OCI-LY7 (cell line): ENCODE measurements around the gene PSMD4. TPM values are rescaled to one million over a fixed set of nuclear protein-coding genes. Genes with fewer than 3 reads are reported as not detected.

Experiments used
- BruUV-seq: library from RNA; stranded (reverse); fragments of 400-500 nt; replicated peaks from 2 replicates; lab custom pipeline; 2021; lab: Mats Ljungman, UMichigan
- CTCF ChIA-PET: fragments of 300-600 bp; sonication (Branson Sonifier 250); formaldehyde crosslinking; loops from one replicate; lab custom pipeline; 2022; ENCODE audit warnings: antibody characterized with exemption; ENCODE audit not compliant: unreplicated experiment; lab: Charles Lee
- POLR2A ChIA-PET: fragments of 300-600 bp; sonication (Branson Sonifier 250); formaldehyde crosslinking; loops from one replicate; lab custom pipeline; 2022; ENCODE audit warnings: antibody characterized with exemption; lab: Charles Lee
- DNase-seq: peaks from one replicate; pipeline ENCODE4 v3.0.0-alpha.2; 2015; ENCODE audit warnings: low spot score
- H2AFZ ChIP-seq: fragments of 200-600 bp; sonication (generic), shearing (Covaris generic); 2 replicates; pipeline ENCODE4 v1.6.1; 2014; ENCODE audit warnings: mild to moderate bottlenecking, antibody characterized with exemption, low read length, moderate library complexity
- H3K27ac ChIP-seq: fragments of 200-600 bp; sonication (generic); 2 replicates; pipeline ENCODE4 v1.5.1; 2014; ENCODE audit warnings: mixed run types, low read depth, mild to moderate bottlenecking, moderate library complexity, low read length, inconsistent platforms; ENCODE audit not compliant: poor library complexity, severe bottlenecking
- H3K36me3 ChIP-seq: fragments of 200-600 bp; sonication (generic); 2 replicates; pipeline ENCODE4 v1.6.1; 2014; ENCODE audit warnings: mild to moderate bottlenecking, antibody characterized with exemption, low read length, moderate library complexity, mixed read lengths; ENCODE audit not compliant: insufficient read depth
- H3K4me1 ChIP-seq: fragments of 200-600 bp; sonication (generic); 2 replicates; pipeline ENCODE4 v1.5.1; 2014; ENCODE audit warnings: mild to moderate bottlenecking, low read length; ENCODE audit not compliant: insufficient read depth, poor library complexity, severe bottlenecking
- H3K4me2 ChIP-seq: fragments of 200-600 bp; sonication (generic); 2 replicates; pipeline ENCODE4 v1.6.1; 2014; ENCODE audit warnings: mild to moderate bottlenecking, low read length
- H3K4me3 ChIP-seq: fragments of 200-600 bp; sonication (generic); 2 replicates; pipeline ENCODE4 v1.5.1; 2014; ENCODE audit warnings: mild to moderate bottlenecking, low read depth, low read length; ENCODE audit not compliant: poor library complexity, severe bottlenecking
- H3K79me2 ChIP-seq: fragments of 200-600 bp; sonication (generic); 2 replicates; pipeline ENCODE4 v1.6.1; 2016; ENCODE audit warnings: low read depth, mild to moderate bottlenecking, low read length, moderate library complexity, mixed read lengths; ENCODE audit not compliant: insufficient read depth
- H3K9me2 ChIP-seq: fragments of 200-600 bp; sonication (generic); 2 replicates; pipeline ENCODE4 v1.6.1; 2016; ENCODE audit warnings: mild to moderate bottlenecking, low read length, mixed read lengths; ENCODE audit not compliant: insufficient read depth
- H3K9me3 ChIP-seq: fragments of 200-600 bp; sonication (generic); 2 replicates; pipeline ENCODE4 v1.6.1; 2014; ENCODE audit warnings: mild to moderate bottlenecking, mixed run types, low read length, mixed read lengths
- H4K20me1 ChIP-seq: fragments of 200-600 bp; sonication (generic); 2 replicates; pipeline ENCODE4 v1.6.1; 2014; ENCODE audit warnings: mild to moderate bottlenecking, antibody characterized with exemption, low read length, moderate library complexity, mixed read lengths; ENCODE audit not compliant: insufficient read depth
- CTCF ChIP-seq: fragments of 200-600 bp; sonication (generic); conservative IDR thresholded peaks from 2 replicates; pipeline ENCODE4 v1.5.1; 2014; ENCODE audit warnings: mild to moderate bottlenecking, antibody characterized with exemption, low read length, moderate library complexity, mixed read lengths
- EZH2phosphoT487 ChIP-seq: fragments of 200-600 bp; sonication (generic); IDR thresholded peaks from 2 replicates; pipeline ENCODE4 v1.6.1; 2018; ENCODE audit warnings: low read depth, borderline replicate concordance, mild to moderate bottlenecking, mixed run types, antibody characterized with exemption, low read length, moderate library complexity, mixed read lengths
- intact Hi-C: fragments of 100-400 bp; cut with micrococcal nuclease; formaldehyde crosslinking; loops from one replicate; pipeline ENCODE4 v1.10.0; 2022; ENCODE audit not compliant: unreplicated experiment
- total RNA-seq, 2 experiments: library from RNA; depleted of rRNA in 1 of 2; stranded (reverse); fragments of >200 nt in 1 of 2; shearing (Covaris generic) in 1 of 2; gene quantifications; 2 replicates each; pipeline ENCODE4 v1.2.3, GENCODE V29; 2014 to 2022

PSMD4 gene
- total RNA-seq, 2 experiments from 2014 or later: 118 to 150 TPM

GRCh38 chr1:151294742-151295462 is 40.4 kb downstream of the PSMD4 start:
- Histone ChIP-seq H3K79me2 (no peaks in the 10 kb centered on the region), H3K4me1 (no peaks in the 10 kb centered on the region), H3K4me3 (no peak overlapping the region), H3K36me3 (peaks cover 95% of the 10 kb centered on the region), H3K4me2 (no peak overlapping the region), H3K9me3 (no peaks in the 10 kb centered on the region), H3K27ac (no peak overlapping the region), H4K20me1 (no peaks in the 10 kb centered on the region), H2AFZ (no peak overlapping the region), H3K9me2 (no peaks in the 10 kb centered on the region)
- CTCF ChIA-PET: no interaction called here
- DNase-seq: no peak
- POLR2A ChIA-PET: interaction anchor here (0.5 to 0.8 kb wide), 2 partner anchors 17 to 40 kb away, joined by 4 to 5 read pairs; partner anchors contain the start of gene PSMD4
- intact Hi-C loops: no loop called here
- no TSS peak for BruUV-seq
- no peak for TF ChIP-seq CTCF
- no peak for TF ChIP-seq EZH2phosphoT487

GRCh38 chr1:151309811-151310323 is 55.3 kb downstream of the PSMD4 start:
- H3K4me1 ChIP-seq: no peaks in the 10 kb centered on the region
- H3K4me3 ChIP-seq: no peak overlapping the region
- no peaks in the 10 kb centered on the region for H3K79me2 ChIP-seq
- H3K4me2 ChIP-seq: no peak overlapping the region
- DNase-seq: no peak
- H3K9me2 ChIP-seq: no peaks in the 10 kb centered on the region
- H3K9me3 ChIP-seq: no peaks in the 10 kb centered on the region
- no peak overlapping the region for H3K27ac ChIP-seq
- H4K20me1 ChIP-seq: no peaks in the 10 kb centered on the region
- intact Hi-C loops: loop anchor here (10.0 kb wide), 1 partner anchor 425 kb away; no protein-coding TSS in a partner anchor
- TF ChIP-seq CTCF: no peak
- no peak for TF ChIP-seq EZH2phosphoT487
- CTCF ChIA-PET: interaction anchor here (0.9 to 1.2 kb wide), 2 partner anchors 18 to 31 kb away, joined by 3 to 4 read pairs; partner anchors contain the start of gene PI4KB
- H2AFZ ChIP-seq: no peak overlapping the region
- H3K36me3 ChIP-seq: peaks cover 87% of the 10 kb centered on the region
- no TSS peak for BruUV-seq
- POLR2A ChIA-PET: interaction anchor here (0.6 to 1.6 kb wide), 4 partner anchors 9 to 153 kb away, joined by 3 to 5 read pairs (median 4); partner anchors contain the start of gene TNFAIP8L2
